SK-N-MC (cell line): ENCODE data around the gene SDK2.

Experiments
- DNase-seq: peaks from one replicate; pipeline ENCODE4 v3.0.0-alpha.2; 2011; ENCODE audit warnings: low read depth, low spot score
- H3K27ac ChIP-seq: fragments of 200-600 bp; sonication (generic); 2 replicates; pipeline ENCODE4 v1.5.1; 2016; ENCODE audit warnings: mixed run types
- H3K36me3 ChIP-seq: fragments of 200-600 bp; sonication (generic); 2 replicates; pipeline ENCODE4 v1.6.1; 2017; ENCODE audit warnings: antibody characterized with exemption, low read length, mixed read lengths; ENCODE audit not compliant: insufficient read depth
- H3K4me3 ChIP-seq: fragments of 200-600 bp; sonication (generic); 2 replicates; pipeline ENCODE4 v1.5.1; 2016
- H3K9ac ChIP-seq: fragments of 200-600 bp; sonication (generic); 2 replicates; pipeline ENCODE4 v1.8.0; 2017; ENCODE audit warnings: mixed run types, mixed read lengths; ENCODE audit not compliant: insufficient read length
- H3K9me3 ChIP-seq: fragments of 200-600 bp; sonication (generic); 2 replicates; pipeline ENCODE4 v1.6.1; 2017; ENCODE audit warnings: low read depth, mild to moderate bottlenecking, antibody characterized with exemption, low read length, moderate library complexity, mixed read lengths
- EZH2 ChIP-seq: fragments of 200-600 bp; sonication (generic); IDR thresholded peaks from one replicate; pipeline ENCODE4 v1.6.1; 2017; ENCODE audit warnings: antibody characterized with exemption
- FOXP2 ChIP-seq: optimal IDR thresholded peaks from 2 replicates; pipeline ENCODE3; 2011; ENCODE audit warnings: mild to moderate bottlenecking, moderate library complexity; ENCODE audit not compliant: insufficient read depth; ENCODE audit errors: extremely low read length, control extremely low read depth
- POLR2AphosphoS5 ChIP-seq: IDR thresholded peaks from 2 replicates; pipeline ENCODE4 v1.6.1; 2012; ENCODE audit warnings: mild to moderate bottlenecking, low read depth, low read length, borderline replicate concordance

Gene SDK2

GRCh38 chr17:73327676-73328075, 316.6 kb downstream of the SDK2 start:
- Histone ChIP-seq H3K27ac (no peak overlapping the region), H3K36me3 (no peaks in the 10 kb centered on the region), H3K4me3 (no peak overlapping the region), H3K9ac (no peak overlapping the region), H3K9me3 (no peaks in the 10 kb centered on the region)
- DNase-seq: no peak
- TF ChIP-seq POLR2AphosphoS5: no peak
- TF ChIP-seq EZH2: no peak
- no peak for TF ChIP-seq FOXP2

DNA sequence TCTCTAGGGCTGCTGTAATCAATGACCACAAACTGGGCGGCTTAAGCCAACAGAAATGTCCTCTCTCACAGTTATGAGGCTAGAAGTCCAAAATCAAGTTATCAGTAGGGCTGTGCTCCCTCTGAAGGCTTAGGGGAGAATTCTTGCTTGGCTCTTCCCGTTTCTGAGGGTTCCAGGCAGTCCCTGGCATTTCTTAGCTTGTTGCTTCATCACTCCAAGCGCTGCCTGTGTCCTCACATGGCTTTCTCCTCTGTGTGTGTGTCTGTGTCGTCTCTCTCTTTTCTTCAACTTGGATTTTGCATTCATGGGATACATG, 318.8 kb downstream of the SDK2 start:
- H3K9me3 ChIP-seq: no peaks in the 10 kb centered on the region
- no peaks in the 10 kb centered on the region for H3K36me3 ChIP-seq
- no peak overlapping the region for H3K27ac ChIP-seq
- no peak overlapping the region for H3K9ac ChIP-seq
- H3K4me3 ChIP-seq: no peak overlapping the region
- DNase-seq: no peak
- TF ChIP-seq EZH2 (no peak), POLR2AphosphoS5 (no peak), FOXP2 (no peak)

GRCh38 chr17:73324711-73325526, 319.3 kb downstream of the SDK2 start:
- Histone ChIP-seq H3K36me3 (no peaks in the 10 kb centered on the region), H3K9me3 (no peaks in the 10 kb centered on the region), H3K27ac (no peak overlapping the region), H3K4me3 (no peak overlapping the region), H3K9ac (no peak overlapping the region)
- no peak for TF ChIP-seq POLR2AphosphoS5
- TF ChIP-seq EZH2: no peak
- no peak for TF ChIP-seq FOXP2
- DNase-seq: no peak

DNA sequence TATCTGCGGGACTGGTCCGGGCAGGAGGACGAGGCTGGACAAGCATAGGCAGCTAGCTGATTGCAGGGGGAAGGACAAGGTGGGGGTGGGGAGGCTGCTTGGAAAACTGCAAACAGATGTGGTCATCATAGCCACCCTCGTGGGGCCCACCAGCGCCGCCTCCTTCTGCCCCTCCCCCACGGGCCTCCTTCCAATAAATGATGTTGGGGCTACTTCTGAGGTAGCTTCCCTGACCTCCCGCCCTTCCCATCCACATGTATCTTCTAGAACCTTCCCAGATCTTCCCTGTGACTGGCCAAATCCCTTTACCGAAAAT, 320.1 kb downstream of the SDK2 start:
- no peak for DNase-seq
- H3K9me3 ChIP-seq: no peaks in the 10 kb centered on the region
- no peaks in the 10 kb centered on the region for H3K36me3 ChIP-seq
- TF ChIP-seq FOXP2 (no peak), EZH2 (no peak), POLR2AphosphoS5 (no peak)
- no peak overlapping the region for H3K4me3 ChIP-seq
- H3K9ac ChIP-seq: no peak overlapping the region
- H3K27ac ChIP-seq: no peak overlapping the region

DNA sequence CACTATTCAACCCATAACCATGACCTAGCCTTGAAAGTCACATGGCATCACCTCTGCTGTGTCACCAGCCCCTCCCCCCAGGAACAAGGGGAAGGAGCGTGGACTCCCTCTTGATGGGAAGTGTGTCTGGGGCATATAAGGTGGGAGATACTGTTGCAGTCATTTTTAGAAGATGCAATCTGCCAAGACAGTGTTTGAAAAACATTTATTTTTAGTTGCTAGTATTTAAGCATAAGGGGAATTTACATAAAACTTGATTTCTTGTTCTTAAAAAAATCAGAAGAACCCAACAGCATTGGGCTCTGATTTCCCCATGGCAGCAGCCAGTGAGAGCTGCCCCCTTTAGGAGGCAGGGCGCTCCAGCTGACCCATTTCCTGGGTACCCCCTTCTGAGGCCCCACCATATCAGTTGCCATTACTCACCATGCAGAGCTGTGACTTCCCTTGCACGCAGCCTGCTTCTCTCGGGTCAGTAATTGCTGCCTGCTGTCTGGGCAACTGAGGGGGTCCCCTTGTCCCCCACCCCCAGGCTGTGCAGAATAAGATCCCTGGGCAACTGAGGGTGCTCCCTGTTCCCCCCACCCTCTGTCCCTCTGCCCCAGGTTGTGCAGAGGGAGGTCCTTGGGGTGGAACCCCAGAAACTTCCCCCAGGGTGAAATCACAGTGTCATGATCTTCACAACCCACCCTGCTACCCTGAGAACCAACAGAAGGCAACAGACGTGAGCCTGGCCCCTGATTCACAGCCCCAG, 320.7 kb downstream of the SDK2 start:
- no peak for DNase-seq
- no peak overlapping the region for H3K27ac ChIP-seq
- H3K9me3 ChIP-seq: no peaks in the 10 kb centered on the region
- TF ChIP-seq EZH2 (no peak), FOXP2 (no peak), POLR2AphosphoS5 (no peak)
- H3K4me3 ChIP-seq: no peak overlapping the region
- no peaks in the 10 kb centered on the region for H3K36me3 ChIP-seq
- H3K9ac ChIP-seq: no peak overlapping the region

- H3K4me3 ChIP-seq: no peak overlapping the region
- H3K36me3 ChIP-seq: no peaks in the 10 kb centered on the region
- TF ChIP-seq FOXP2 (no peak), EZH2 (no peak), POLR2AphosphoS5 (no peak)
- no peaks in the 10 kb centered on the region for H3K9me3 ChIP-seq
- DNase-seq: no peak
- H3K9ac ChIP-seq: no peak overlapping the region
- H3K27ac ChIP-seq: no peak overlapping the region
These were observed 323.5 kb downstream of the SDK2 start for GRCh38 chr17:73320601-73321264.

DNA sequence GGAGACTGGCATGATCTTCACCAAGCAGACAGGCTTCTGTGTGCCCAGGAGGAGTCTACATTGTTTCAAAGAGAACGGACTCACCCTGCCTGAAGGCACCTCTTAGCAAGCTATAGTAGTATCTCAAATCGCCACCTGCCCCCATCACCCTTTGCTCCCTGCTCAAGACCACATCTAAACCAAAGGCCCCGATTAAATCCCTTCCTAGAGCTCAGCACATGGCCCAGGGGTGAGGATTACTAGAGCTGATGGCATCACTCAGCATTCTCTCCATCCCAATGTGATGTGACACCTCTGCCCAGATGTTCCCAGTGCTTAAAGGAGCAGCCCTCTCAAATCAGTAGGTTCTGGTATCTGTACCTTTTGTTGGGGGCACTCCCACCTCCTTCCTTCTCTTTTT, 324.5 kb downstream of the SDK2 start:
- H3K9ac ChIP-seq: no peak overlapping the region
- DNase-seq: no peak
- TF ChIP-seq EZH2 (no peak), FOXP2 (no peak), POLR2AphosphoS5 (no peak)
- no peak overlapping the region for H3K27ac ChIP-seq
- H3K36me3 ChIP-seq: no peaks in the 10 kb centered on the region
- H3K4me3 ChIP-seq: no peak overlapping the region
- H3K9me3 ChIP-seq: no peaks in the 10 kb centered on the region

DNA sequence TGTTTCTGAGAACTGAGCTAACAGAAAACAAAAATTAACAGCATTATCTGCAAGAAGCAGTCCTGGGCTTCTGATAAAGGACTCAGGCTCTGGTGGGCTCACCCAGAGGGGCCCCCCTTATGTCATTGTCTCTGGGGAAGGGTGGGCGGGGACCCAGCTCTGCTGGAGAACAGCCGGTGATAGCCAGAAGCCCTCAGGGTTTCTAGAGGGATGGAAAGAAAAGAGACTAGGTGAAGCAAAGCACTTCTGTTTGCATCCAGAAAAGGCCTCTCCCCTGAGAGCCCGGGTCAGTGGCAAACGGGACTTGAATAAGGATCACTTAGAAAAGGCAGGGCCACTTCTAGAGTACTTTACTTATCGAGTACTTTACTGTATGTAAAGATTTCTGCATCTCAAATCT, 325.4 kb downstream of the SDK2 start:
- Histone ChIP-seq H3K4me3 (no peak overlapping the region), H3K36me3 (no peaks in the 10 kb centered on the region), H3K27ac (no peak overlapping the region), H3K9ac (no peak overlapping the region), H3K9me3 (no peaks in the 10 kb centered on the region)
- DNase-seq: no peak
- TF ChIP-seq POLR2AphosphoS5: no peak
- TF ChIP-seq EZH2: no peak
- TF ChIP-seq FOXP2: no peak

DNA sequence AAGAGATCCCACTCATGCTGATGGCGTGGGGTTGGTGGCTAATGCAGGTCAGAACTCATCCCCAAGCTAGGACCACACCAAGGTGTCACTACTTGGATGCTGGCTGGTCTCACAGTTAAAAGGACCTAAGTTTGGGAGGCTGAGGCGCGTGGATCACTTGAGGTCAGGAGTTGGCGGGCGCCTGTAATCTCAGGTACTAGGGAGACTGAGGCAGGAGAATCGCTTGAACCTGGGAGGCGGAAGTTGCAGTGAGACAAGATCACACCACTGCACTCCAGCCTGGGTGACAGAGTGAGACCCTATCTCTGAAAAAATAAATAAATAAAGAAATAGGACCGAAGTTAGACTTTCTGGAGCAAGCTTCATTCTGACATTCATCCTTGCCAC, 325.8 kb downstream of the SDK2 start:
- Histone ChIP-seq H3K9me3 (no peaks in the 10 kb centered on the region), H3K9ac (no peak overlapping the region), H3K27ac (no peak overlapping the region), H3K36me3 (no peaks in the 10 kb centered on the region), H3K4me3 (no peak overlapping the region)
- no peak for DNase-seq
- TF ChIP-seq EZH2 (no peak), POLR2AphosphoS5 (no peak)
